ENCODE results near the gene THSD4. TPM values are rescaled to one million over a fixed set of nuclear protein-coding genes. Genes with fewer than 3 reads are reported as not detected.

The THSD4 gene
- total RNA-seq, 2 donors from 2014 or later: 71.2 to 150 TPM

DNA sequence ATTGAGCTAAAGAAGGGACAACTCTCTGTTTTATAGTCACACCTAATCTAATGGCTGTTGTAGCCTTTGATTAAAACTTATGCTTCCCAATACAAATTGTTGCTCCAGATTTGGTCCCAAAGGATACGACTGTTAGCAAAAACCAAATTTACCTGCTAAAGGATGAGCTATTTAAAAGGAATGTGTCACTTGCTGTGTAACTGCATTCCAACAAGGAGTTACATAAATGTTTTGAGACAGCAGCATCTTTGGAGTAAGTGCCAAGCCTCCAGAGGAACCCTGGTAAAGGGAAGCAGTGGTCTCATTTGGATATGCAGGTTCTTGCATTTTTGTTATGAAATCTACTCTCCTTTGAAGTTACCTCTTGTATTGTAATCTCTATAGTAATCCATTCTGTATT lies 233.3 kb downstream of the THSD4 start:
- no peak for DNase-seq (ENCODE audit: low spot score)
- peaks cover 0 to 26% of the 10 kb centered on the region in 2 donors for H3K4me1 ChIP-seq (ENCODE audit: control insufficient read depth in 1 of 2, low read depth in 2 of 2)
- H3K9me3 ChIP-seq: no peaks in the 10 kb centered on the region
- H3K36me3 ChIP-seq: no peaks in the 10 kb centered on the region
- H3K4me3 ChIP-seq: no peak overlapping the region
- TF ChIP-seq CTCF (IDR thresholded peaks at IDR 0.05): no peak
- no peak overlapping the region for H3K27ac ChIP-seq
- no peaks in the 10 kb centered on the region for H3K27me3 ChIP-seq (replicated peaks; ENCODE audit: insufficient read depth)
- no peak for ATAC-seq (ENCODE audit: insufficient number of reproducible peaks, low FRiP score, low read depth)

DNA sequence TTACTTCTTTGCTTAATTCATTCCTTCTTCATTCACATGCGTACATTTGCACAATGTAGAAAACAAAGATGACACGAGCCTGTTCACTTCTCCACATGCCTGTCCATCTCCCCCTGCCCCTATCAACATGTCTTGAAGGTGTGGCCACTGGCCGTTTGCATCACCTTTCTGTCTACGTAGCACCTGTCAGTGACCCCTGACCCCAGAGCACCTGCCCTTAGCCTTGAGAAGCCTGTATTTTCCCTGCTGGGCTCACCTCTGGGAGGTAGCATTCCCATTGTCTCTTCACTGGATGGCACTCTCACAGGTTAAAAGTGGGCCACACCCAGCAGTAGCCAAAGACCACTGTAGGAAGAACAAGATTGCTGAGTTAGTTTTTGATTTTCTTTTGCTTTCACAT lies 234.1 kb downstream of the THSD4 start:
- Histone ChIP-seq H3K27ac (no peak overlapping the region), H3K4me3 (no peak overlapping the region), H3K36me3 (no peaks in the 10 kb centered on the region)

GRCh38 chr15:71349736-71350526 lies 234.7 kb downstream of the THSD4 start:
- no peak overlapping the region for H3K4me3 ChIP-seq
- H3K9me3 ChIP-seq: no peaks in the 10 kb centered on the region
- no peak for DNase-seq (ENCODE audit: low spot score)
- no peak overlapping the region for H3K27ac ChIP-seq
- peaks cover 0 to 26% of the 10 kb centered on the region in 2 donors for H3K4me1 ChIP-seq (ENCODE audit: control insufficient read depth in 1 of 2, low read depth in 2 of 2)
- no peaks in the 10 kb centered on the region for H3K36me3 ChIP-seq
- no peak for TF ChIP-seq CTCF (IDR thresholded peaks at IDR 0.05)
- ATAC-seq (ENCODE audit: insufficient number of reproducible peaks, low FRiP score, low read depth): no peak
- no peaks in the 10 kb centered on the region for H3K27me3 ChIP-seq (replicated peaks; ENCODE audit: insufficient read depth)

More for the DNA sequence above, 234.1 kb downstream of the THSD4 start:
- TF ChIP-seq CTCF (IDR thresholded peaks at IDR 0.05): no peak
- Histone ChIP-seq H3K27me3 (replicated peaks; ENCODE audit: insufficient read depth) (no peaks in the 10 kb centered on the region), H3K4me1 (ENCODE audit: control insufficient read depth in 1 of 2, low read depth in 2 of 2) (peaks cover 0 to 26% of the 10 kb centered on the region in 2 donors), H3K9me3 (no peaks in the 10 kb centered on the region)
- ATAC-seq (ENCODE audit: insufficient number of reproducible peaks, low FRiP score, low read depth): no peak
- DNase-seq (ENCODE audit: low spot score): no peak

DNA sequence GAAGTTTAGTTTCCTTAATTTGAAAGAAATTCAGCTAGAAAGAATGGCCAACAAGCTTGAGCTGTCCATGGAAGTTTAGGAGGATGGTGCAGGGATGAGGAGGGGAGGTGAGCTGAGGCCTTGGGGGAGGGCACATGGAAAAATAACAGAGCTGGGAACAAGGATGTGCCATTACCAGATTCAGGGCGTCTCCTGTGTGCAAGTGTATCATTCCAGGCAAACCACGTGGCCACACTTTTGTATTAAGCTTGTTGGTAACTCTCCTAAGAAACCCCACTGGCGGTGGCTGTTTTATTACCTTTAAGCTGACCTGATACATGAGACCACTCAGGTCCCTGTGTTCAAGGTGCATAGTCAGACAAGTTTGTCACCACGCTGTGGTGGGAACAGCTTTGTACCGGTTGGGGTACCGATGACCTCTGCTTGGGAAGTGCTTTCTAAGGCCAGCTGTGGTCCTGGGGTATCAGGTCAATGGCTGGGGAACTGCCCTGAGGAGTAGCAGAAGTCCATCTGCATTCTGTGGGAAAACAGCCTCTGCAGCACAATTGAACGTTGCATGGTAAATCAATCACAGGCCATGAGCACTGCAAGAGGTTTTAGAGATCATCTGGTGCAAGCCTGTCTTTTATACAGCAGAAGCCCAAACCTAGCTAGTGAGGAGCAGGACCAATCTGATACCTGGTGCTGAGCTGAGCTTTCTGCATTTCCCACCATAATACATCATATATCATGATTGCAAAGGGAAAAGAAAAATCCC lies 235.5 kb downstream of the THSD4 start:
- no peak for ATAC-seq (ENCODE audit: insufficient number of reproducible peaks, low FRiP score, low read depth)
- Histone ChIP-seq H3K27me3 (replicated peaks; ENCODE audit: insufficient read depth) (no peaks in the 10 kb centered on the region), H3K36me3 (no peaks in the 10 kb centered on the region), H3K27ac (no peak overlapping the region), H3K4me1 (ENCODE audit: control insufficient read depth in 1 of 2, low read depth in 2 of 2) (peaks cover 0 to 26% of the 10 kb centered on the region in 2 donors), H3K9me3 (no peaks in the 10 kb centered on the region), H3K4me3 (no peak overlapping the region)
- DNase-seq (ENCODE audit: low spot score): no peak
- no peak for TF ChIP-seq CTCF (IDR thresholded peaks at IDR 0.05)

- Histone ChIP-seq H3K27me3 (replicated peaks; ENCODE audit: insufficient read depth) (no peaks in the 10 kb centered on the region), H3K4me1 (ENCODE audit: control insufficient read depth in 1 of 2, low read depth in 2 of 2) (peaks cover 1 to 36% of the 10 kb centered on the region in 2 donors), H3K9me3 (no peaks in the 10 kb centered on the region), H3K4me3 (no peak overlapping the region), H3K36me3 (no peaks in the 10 kb centered on the region), H3K27ac (no peak overlapping the region)
- DNase-seq (ENCODE audit: low spot score) (no peak), ATAC-seq (ENCODE audit: insufficient number of reproducible peaks, low FRiP score, low read depth) (no peak)
- no peak for TF ChIP-seq CTCF (IDR thresholded peaks at IDR 0.05)
Observed at GRCh38 chr15:71352125-71352524, 236.9 kb downstream of the THSD4 start.

Data from thoracic aorta (tissue), 2 donors.